K562 (cell line): Measurements from ENCODE around the gene PHOX2A. TPM values are rescaled to one million over a fixed set of nuclear protein-coding genes. Genes with fewer than 3 reads are reported as not detected.
A peak's percentile ranks its signal among the peaks of the same experiment; 100 is the strongest.

Experiments
- ATAC-seq: fragments of 200-7000 bp; cut with Tn5 transposase; 3 replicates; pipeline ENCODE4 v1.9.1; 2020; ENCODE audit warnings: moderate library complexity
- BruUV-seq: library from RNA; stranded (reverse); fragments of 400-500 nt; replicated peaks from 2 replicates; lab custom pipeline; 2021; lab: Mats Ljungman, UMichigan
- CTCF ChIA-PET: fragments of 300-600 bp; formaldehyde crosslinking; extraction: SDS; loops from one replicate; lab custom pipeline; 2021; ENCODE audit warnings: low intra/inter-chr PET ratio; lab: Yijun Ruan, JAX
- POLR2A ChIA-PET: fragments of 300-600, 350-650 bp; sonication (Branson Sonifier 250); formaldehyde crosslinking; extraction: SDS; loops from one replicate; lab custom pipeline; 2021; ENCODE audit warnings: antibody characterized with exemption, inconsistent platforms; lab: Yijun Ruan, JAX
- DNase-seq, 4 experiments: peaks; one replicate each; pipeline versions ENCODE4 v3.0.0 to v3.0.0-alpha.2; 2011 to 2018; ENCODE audit warnings: low spot score in 3 of 4, mixed read lengths in 3 of 4; ENCODE audit errors: extremely low read depth in 1 of 4
- FAIRE-seq: peaks from 2 replicates; lab custom pipeline; 2011; peaks lifted over from hg19 to GRCh38; lab: Jason Lieb, UNC
- H2AFZ ChIP-seq: 2 replicates; pipeline ENCODE4 v1.6.0; 2011; ENCODE audit warnings: low read depth, low read length, control low read depth, inconsistent platforms
- H3K27ac ChIP-seq: fragments of 200-600 bp; 3 replicates; pipeline ENCODE4 v1.8.0; 2011; ENCODE audit warnings: low read depth, mild to moderate bottlenecking, control low read depth, inconsistent platforms, low read length, moderate library complexity, mixed read lengths; ENCODE audit errors: extremely low read depth
- H3K27me3 ChIP-seq, 2 experiments: fragments of 300-600 bp in 1 of 2; 2 replicates in 1 of 2; 3 replicates in 1 of 2; pipeline versions ENCODE4 v1.6.0 to v1.8.0; 2011; ENCODE audit warnings: inconsistent platforms in 2 of 2, low read length in 2 of 2, mild to moderate bottlenecking in 1 of 2, mixed read lengths in 1 of 2, moderate library complexity in 1 of 2; ENCODE audit not compliant: control insufficient read depth in 2 of 2, insufficient read depth in 2 of 2
- H3K36me3 ChIP-seq: fragments of 300-600 bp; 3 replicates; pipeline ENCODE4 v1.8.0; 2011; ENCODE audit warnings: mild to moderate bottlenecking, low read length, inconsistent platforms; ENCODE audit not compliant: control insufficient read depth, insufficient read depth
- H3K4me1 ChIP-seq, 2 experiments: fragments of 200-600 bp in 1 of 2; replicated peaks in 1 of 2; 2 replicates in 1 of 2; 3 replicates in 1 of 2; pipeline versions ENCODE4 v1.5.1 to v1.8.0; 2011; ENCODE audit warnings: inconsistent platforms in 2 of 2, low read length in 2 of 2, mild to moderate bottlenecking in 1 of 2, mixed read lengths in 1 of 2, moderate library complexity in 1 of 2; ENCODE audit not compliant: control insufficient read depth in 2 of 2, insufficient read depth in 2 of 2
- H3K4me2 ChIP-seq: 2 replicates; pipeline ENCODE4 v1.6.1; 2011; ENCODE audit warnings: low read length, control low read depth, inconsistent platforms, mixed read lengths; ENCODE audit not compliant: insufficient read depth
- H3K4me3 ChIP-seq: fragments of 200-600 bp; sonication (generic), shearing (Covaris generic); 2 replicates; pipeline ENCODE4 v1.5.1; 2016; ENCODE audit warnings: control low read depth, inconsistent platforms
- H3K79me2 ChIP-seq: fragments of 200-600 bp; 3 replicates; pipeline ENCODE4 v1.8.0; 2011; ENCODE audit warnings: low read length, inconsistent platforms; ENCODE audit not compliant: control insufficient read depth, insufficient read depth
- H3K9ac ChIP-seq, 2 experiments: 2 replicates each; pipeline versions ENCODE4 v1.6.0 to v1.6.1; 2011; ENCODE audit warnings: low read depth in 2 of 2, low read length in 2 of 2, control low read depth in 1 of 2, inconsistent platforms in 1 of 2, mild to moderate bottlenecking in 1 of 2, mixed read lengths in 1 of 2; ENCODE audit not compliant: insufficient read depth in 1 of 2
- H3K9me1 ChIP-seq: one replicate; pipeline ENCODE4 v1.6.0; 2011; ENCODE audit warnings: inconsistent platforms, mild to moderate bottlenecking, low read length, moderate library complexity; ENCODE audit not compliant: control insufficient read depth, insufficient read depth
- H3K9me3 ChIP-seq: replicated peaks from 2 replicates; pipeline ENCODE4 v1.5.1; 2011; ENCODE audit warnings: low read depth, low read length, inconsistent platforms; ENCODE audit not compliant: control insufficient read depth, insufficient read depth
- H4K20me1 ChIP-seq: replicated peaks from 2 replicates; pipeline ENCODE4 v1.6.1; 2011; ENCODE audit warnings: low read length, inconsistent platforms, mixed read lengths; ENCODE audit not compliant: control insufficient read depth, insufficient read depth
- ATF7 ChIP-seq: fragments of 450-650 bp; IDR thresholded peaks from 2 replicates; pipeline ENCODE4 v1.7.1; 2014; ENCODE audit warnings: mild to moderate bottlenecking, moderate library complexity
- DACH1 ChIP-seq: fragments of 450-650 bp; IDR thresholded peaks from 2 replicates; pipeline ENCODE4 v1.6.1; 2018; ENCODE audit not compliant: partially characterized antibody
- E2F5 ChIP-seq: sonication (generic); formaldehyde crosslinking; IDR thresholded peaks from 2 replicates; pipeline ENCODE4 v1.8.0; 2022; ENCODE audit warnings: mild to moderate bottlenecking, missing genetic modification reagents
- FOXM1 ChIP-seq, 2 experiments: fragments of 450-650 bp in 1 of 2; sonication (generic) in 1 of 2; formaldehyde crosslinking in 1 of 2; IDR thresholded peaks; 2 replicates each; pipeline versions ENCODE4 v1.6.1 to v1.9.0; 2017 to 2022; ENCODE audit warnings: low read depth in 2 of 2, mild to moderate bottlenecking in 2 of 2, missing genetic modification reagents in 1 of 2, moderate library complexity in 1 of 2
- HDAC6 ChIP-seq: IDR thresholded peaks from 2 replicates; pipeline ENCODE4 v1.6.1; 2012; ENCODE audit warnings: low read depth, mild to moderate bottlenecking, control low read depth, inconsistent platforms, low read length, moderate library complexity
- HSF4 ChIP-seq: fragments of 250-450 bp; sonication (Bioruptor Pico); IDR thresholded peaks from 2 replicates; pipeline ENCODE4 v2.1.2; 2022; ENCODE audit warnings: mild to moderate bottlenecking, moderate library complexity, borderline replicate concordance
- MXD1 ChIP-seq: fragments of 250-450 bp; sonication (Bioruptor Pico); IDR thresholded peaks from 2 replicates; pipeline ENCODE4 v1.8.0; 2021; ENCODE audit warnings: borderline replicate concordance, mild to moderate bottlenecking, moderate library complexity; ENCODE audit not compliant: poor library complexity, severe bottlenecking
- TRIM25 ChIP-seq: fragments of 450-650 bp; IDR thresholded peaks from 2 replicates; pipeline ENCODE4 v1.7.0; 2016; ENCODE audit warnings: borderline replicate concordance
- ZBTB17 ChIP-seq: fragments of 450-650 bp; formaldehyde crosslinking; IDR thresholded peaks from 2 replicates; pipeline ENCODE4 v1.4.0; 2020; ENCODE audit warnings: mild to moderate bottlenecking
- ZBTB26 ChIP-seq: fragments of 450-650 bp; formaldehyde crosslinking; IDR thresholded peaks from 2 replicates; pipeline ENCODE4 v1.4.0; 2022; ENCODE audit warnings: missing genetic modification characterization
- ZNF347 ChIP-seq: fragments of 450-650 bp; formaldehyde crosslinking; IDR thresholded peaks from 2 replicates; pipeline ENCODE4 v1.4.0; 2020; ENCODE audit warnings: low read depth, mild to moderate bottlenecking, moderate library complexity
- ZNF696 ChIP-seq: fragments of 250-450 bp; sonication (Bioruptor Pico); conservative IDR thresholded peaks from 2 replicates; pipeline ENCODE4 v1.4.0; 2020; ENCODE audit warnings: mild to moderate bottlenecking, moderate library complexity
- WGBS: fragments of 100-300 bp; shearing (Covaris generic); methylation state at CpG from one replicate; pipeline ENCODE4 v1.1.6; 2016; ENCODE audit warnings: low coverage, mixed read lengths; ENCODE audit not compliant: insufficient coverage; ENCODE audit errors: missing lambda C conversion rate; 5-methylcytosine and 5-hydroxymethylcytosine counted together
- in situ Hi-C: fragments of 300-500 bp; cut with MboI; formaldehyde crosslinking; loops from 4 replicates; pipeline ENCODE4 v1.15.0; 2018; ENCODE audit warnings: inconsistent platforms, mixed read lengths
- intact Hi-C: fragments of 100-400 bp; cut with micrococcal nuclease; formaldehyde crosslinking; loops from 2 replicates; pipeline ENCODE4 v1.14.2; 2022
- polyA plus RNA-seq, 8 experiments: library from polyadenylated mRNA; depleted of rRNA in 4 of 8; stranded (reverse) in 5 of 8; unstranded in 3 of 8; fragments of >200 nt; fragmentation: Nextera tagmentation in 2 of 8; fragmentation: Illumina TruSeq in 1 of 8; extraction: Ambion mirVana in 2 of 8; extraction: Trizol in 1 of 8; gene quantifications; 2 replicates each; pipeline versions ENCODE4 v1.2.1 to v1.2.3, GENCODE V29; 2011 to 2014; ENCODE audit warnings: inconsistent platforms in 1 of 8, missing spikeins in 1 of 8
- total RNA-seq, 7 experiments: library from RNA; depleted of rRNA in 6 of 7; stranded (reverse); fragments of >200 nt in 6 of 7; fragmentation: Illumina TruSeq in 2 of 7; extraction: Trizol in 2 of 7; gene quantifications; 2 replicates each; pipeline versions ENCODE4 v1.2.1 to v1.2.3, GENCODE V29; 2011 to 2021; ENCODE audit warnings: low replicate concordance in 1 of 7

Gene PHOX2A
- total and polyA plus RNA-seq, 9 of the 15 experiments (the other 6 are each of a cell fraction or from before 2014, with no cell fraction given): not detected

- H3K4me1 ChIP-seq: peaks cover 25 to 28% of the 10 kb centered on the region in 2 experiments
- no peak for FAIRE-seq
- WGBS: 62% methylated on average over 5 of the region's 5 CpGs
- H3K4me3 ChIP-seq: no peak overlapping the region
- DNase-seq: no peak
- H3K79me2 ChIP-seq: no peaks in the 10 kb centered on the region
- H4K20me1 ChIP-seq: no peaks in the 10 kb centered on the region
- TF ChIP-seq HDAC6: no peak
- TF ChIP-seq ZNF347: no peak
- TF ChIP-seq MXD1 (CRISPR knock-in tag): no peak
- TF ChIP-seq E2F5: no peak
- TF ChIP-seq FOXM1 (IDR thresholded peaks at IDR 0.05; ENCODE audit: low read depth): no peak
- no peak for TF ChIP-seq FOXM1 (CRISPR knock-in tag; IDR thresholded peaks at IDR 0.05; ENCODE audit: low read depth)
- no peak for TF ChIP-seq DACH1
- no peak for TF ChIP-seq ZBTB26 (CRISPR knock-in tag)
- no peak for TF ChIP-seq ZBTB17 (CRISPR knock-in tag)
- no peak for TF ChIP-seq ATF7
- no peak for TF ChIP-seq ZNF696 (CRISPR knock-in tag)
- TF ChIP-seq TRIM25: no peak
- no peak for TF ChIP-seq HSF4 (CRISPR knock-in tag)
- no peaks in the 10 kb centered on the region for H3K36me3 ChIP-seq
- no TSS peak for BruUV-seq
- in situ Hi-C loops (no loop called here), intact Hi-C loops (no loop called here)
- H3K9me3 ChIP-seq: no peaks in the 10 kb centered on the region
- H3K27ac ChIP-seq: no peak overlapping the region
- ChIA-PET CTCF (no interaction called here), POLR2A (interaction anchor here (0.9 kb wide), 1 partner anchor 10 kb away, joined by 3 read pairs; no protein-coding TSS in a partner anchor)
- H3K4me2 ChIP-seq: no peak overlapping the region
- peak overlapping the region in 1 of 2 experiments; percentile 46; a peak in 1 of 4 replicates for H3K9ac ChIP-seq
- no peak for ATAC-seq
- H3K9me1 ChIP-seq: no peaks in the 10 kb centered on the region
- H3K27me3 ChIP-seq: no peaks in the 10 kb centered on the region
- H2AFZ ChIP-seq: peak overlapping the region; percentile 71; the same call in 1 of the 2 replicates
Observed at GRCh38 chr11:72218251-72218745, 25.7 kb downstream of the PHOX2A start.
